ENCODE measurements around the gene CPED1. TPM values are rescaled to one million over a fixed set of nuclear protein-coding genes. Genes with fewer than 3 reads are reported as not detected.
"Not testable (repeated sequence)": the region's sequence is repeated elsewhere in the genome, so short reads cannot be mapped to it uniquely, and the experiment has no call there.

CPED1 gene
- total RNA-seq, 1 experiment from 2014 or later: 0.39 TPM

DNA sequence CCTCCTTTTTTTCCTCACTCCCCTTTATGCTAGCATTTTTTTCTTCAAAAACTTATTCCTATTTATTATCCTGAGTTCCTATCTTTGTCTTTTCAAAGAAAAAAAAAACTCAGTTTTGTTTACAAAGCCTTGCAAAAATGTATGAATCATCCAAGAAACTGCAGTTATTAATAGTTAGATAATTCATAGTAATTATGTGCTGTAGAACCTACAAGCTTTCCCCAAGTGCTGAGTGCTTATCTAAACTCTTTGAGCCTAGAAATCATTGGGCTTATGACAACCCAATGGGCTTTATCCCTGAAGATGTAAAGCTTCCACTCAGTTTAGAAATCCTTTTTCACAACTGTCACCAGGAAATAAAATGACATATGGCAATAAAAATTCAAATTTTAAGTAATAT lies 194.4 kb downstream of the CPED1 start:
- in situ Hi-C loops (cut with HindIII; ENCODE audit: low pct_unique_long_range_greater_than_20kb, low sequenced_read_pairs): no loop called here
- no peak for ATAC-seq
- POLR2A ChIA-PET: no interaction called here

DNA sequence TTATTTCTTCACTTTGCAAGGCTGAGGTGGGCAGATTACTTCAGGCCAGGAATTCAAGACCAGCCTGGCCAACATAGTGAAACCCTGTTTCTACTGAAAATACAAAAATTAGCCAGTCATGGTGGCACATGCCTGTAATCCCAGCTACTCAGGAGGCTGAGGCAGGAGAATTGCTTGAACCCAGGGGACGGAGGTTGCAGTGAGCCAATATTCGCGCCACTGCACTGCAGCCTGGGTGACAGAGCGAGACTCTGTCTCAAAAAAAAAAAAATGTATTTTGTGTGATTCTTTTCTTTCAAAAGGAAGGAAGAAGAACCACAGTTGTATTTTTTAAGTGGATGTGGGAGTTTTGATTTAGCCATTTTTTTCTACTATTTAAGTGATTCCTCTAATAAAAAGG lies 195.4 kb downstream of the CPED1 start:
- CTCF ChIA-PET; intact Hi-C loops (cut with micrococcal nuclease; ENCODE audit: unreplicated experiment); H3K27me3 ChIP-seq (ENCODE audit: control insufficient read depth, insufficient read depth, low read length); POLR2A ChIA-PET; H3K36me3 ChIP-seq (ENCODE audit: control insufficient read depth, insufficient read depth, low read length); H3K4me3 ChIP-seq (ENCODE audit: low read depth in 2 of 2, low read length in 2 of 2); BruUV-seq (replicated peaks); H3K4me1 ChIP-seq (ENCODE audit: control insufficient read depth, insufficient read depth, low read length); H3K27ac ChIP-seq (ENCODE audit: low read length); in situ Hi-C loops (cut with HindIII; ENCODE audit: low pct_unique_long_range_greater_than_20kb, low sequenced_read_pairs); DNase-seq (ENCODE audit: low read depth, low spot score); ATAC-seq; H3K9me3 ChIP-seq (ENCODE audit: control insufficient read depth, insufficient read depth, low read depth, low read length): not testable (repeated sequence)

More for the DNA sequence above, 194.4 kb downstream of the CPED1 start:
- Histone ChIP-seq H3K9me3 (ENCODE audit: control insufficient read depth, insufficient read depth, low read depth, low read length) (no peaks in the 10 kb centered on the region), H3K4me3 (ENCODE audit: low read depth in 2 of 2, low read length in 2 of 2) (no peak overlapping the region), H3K27me3 (ENCODE audit: control insufficient read depth, insufficient read depth, low read length) (no peaks in the 10 kb centered on the region; the same call in none of the 2 replicates), H3K27ac (ENCODE audit: low read length) (no peak overlapping the region), H3K4me1 (ENCODE audit: control insufficient read depth, insufficient read depth, low read length) (no peaks in the 10 kb centered on the region), H3K36me3 (ENCODE audit: control insufficient read depth, insufficient read depth, low read length) (no peaks in the 10 kb centered on the region)
- no peak for TF ChIP-seq POLR2AphosphoS5 (IDR thresholded peaks at IDR 0.05; ENCODE audit: low read depth, low read length)
- TF ChIP-seq TCF7L2 (IDR thresholded peaks at IDR 0.05; ENCODE audit: low read depth, low read length): no peak
- no peak for TF ChIP-seq SIN3A (IDR thresholded peaks at IDR 0.05; ENCODE audit: borderline replicate concordance, insufficient read depth, low read depth, low read length)
- TF ChIP-seq, protein P1, sequence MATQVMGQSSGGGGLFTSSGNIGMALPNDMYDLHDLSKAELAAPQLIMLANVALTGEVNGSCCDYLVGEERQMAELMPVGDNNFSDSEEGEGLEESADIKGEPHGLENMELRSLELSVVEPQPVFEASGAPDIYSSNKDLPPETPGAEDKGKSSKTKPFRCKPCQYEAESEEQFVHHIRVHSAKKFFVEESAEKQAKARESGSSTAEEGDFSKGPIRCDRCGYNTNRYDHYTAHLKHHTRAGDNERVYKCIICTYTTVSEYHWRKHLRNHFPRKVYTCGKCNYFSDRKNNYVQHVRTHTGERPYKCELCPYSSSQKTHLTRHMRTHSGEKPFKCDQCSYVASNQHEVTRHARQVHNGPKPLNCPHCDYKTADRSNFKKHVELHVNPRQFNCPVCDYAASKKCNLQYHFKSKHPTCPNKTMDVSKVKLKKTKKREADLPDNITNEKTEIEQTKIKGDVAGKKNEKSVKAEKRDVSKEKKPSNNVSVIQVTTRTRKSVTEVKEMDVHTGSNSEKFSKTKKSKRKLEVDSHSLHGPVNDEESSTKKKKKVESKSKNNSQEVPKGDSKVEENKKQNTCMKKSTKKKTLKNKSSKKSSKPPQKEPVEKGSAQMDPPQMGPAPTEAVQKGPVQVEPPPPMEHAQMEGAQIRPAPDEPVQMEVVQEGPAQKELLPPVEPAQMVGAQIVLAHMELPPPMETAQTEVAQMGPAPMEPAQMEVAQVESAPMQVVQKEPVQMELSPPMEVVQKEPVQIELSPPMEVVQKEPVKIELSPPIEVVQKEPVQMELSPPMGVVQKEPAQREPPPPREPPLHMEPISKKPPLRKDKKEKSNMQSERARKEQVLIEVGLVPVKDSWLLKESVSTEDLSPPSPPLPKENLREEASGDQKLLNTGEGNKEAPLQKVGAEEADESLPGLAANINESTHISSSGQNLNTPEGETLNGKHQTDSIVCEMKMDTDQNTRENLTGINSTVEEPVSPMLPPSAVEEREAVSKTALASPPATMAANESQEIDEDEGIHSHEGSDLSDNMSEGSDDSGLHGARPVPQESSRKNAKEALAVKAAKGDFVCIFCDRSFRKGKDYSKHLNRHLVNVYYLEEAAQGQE (IDR thresholded peaks at IDR 0.05; ENCODE audit: insufficient read depth in 1 of 2, low read depth in 2 of 2, low read length in 1 of 2): no peak
- TF ChIP-seq, protein P2, sequence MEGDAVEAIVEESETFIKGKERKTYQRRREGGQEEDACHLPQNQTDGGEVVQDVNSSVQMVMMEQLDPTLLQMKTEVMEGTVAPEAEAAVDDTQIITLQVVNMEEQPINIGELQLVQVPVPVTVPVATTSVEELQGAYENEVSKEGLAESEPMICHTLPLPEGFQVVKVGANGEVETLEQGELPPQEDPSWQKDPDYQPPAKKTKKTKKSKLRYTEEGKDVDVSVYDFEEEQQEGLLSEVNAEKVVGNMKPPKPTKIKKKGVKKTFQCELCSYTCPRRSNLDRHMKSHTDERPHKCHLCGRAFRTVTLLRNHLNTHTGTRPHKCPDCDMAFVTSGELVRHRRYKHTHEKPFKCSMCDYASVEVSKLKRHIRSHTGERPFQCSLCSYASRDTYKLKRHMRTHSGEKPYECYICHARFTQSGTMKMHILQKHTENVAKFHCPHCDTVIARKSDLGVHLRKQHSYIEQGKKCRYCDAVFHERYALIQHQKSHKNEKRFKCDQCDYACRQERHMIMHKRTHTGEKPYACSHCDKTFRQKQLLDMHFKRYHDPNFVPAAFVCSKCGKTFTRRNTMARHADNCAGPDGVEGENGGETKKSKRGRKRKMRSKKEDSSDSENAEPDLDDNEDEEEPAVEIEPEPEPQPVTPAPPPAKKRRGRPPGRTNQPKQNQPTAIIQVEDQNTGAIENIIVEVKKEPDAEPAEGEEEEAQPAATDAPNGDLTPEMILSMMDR (IDR thresholded peaks at IDR 0.05): no peak
- CTCF ChIA-PET: no interaction called here
- no peak for DNase-seq (ENCODE audit: low read depth, low spot score)
- no TSS peak for BruUV-seq (replicated peaks)
- intact Hi-C loops (cut with micrococcal nuclease; ENCODE audit: unreplicated experiment): no loop called here

DNA sequence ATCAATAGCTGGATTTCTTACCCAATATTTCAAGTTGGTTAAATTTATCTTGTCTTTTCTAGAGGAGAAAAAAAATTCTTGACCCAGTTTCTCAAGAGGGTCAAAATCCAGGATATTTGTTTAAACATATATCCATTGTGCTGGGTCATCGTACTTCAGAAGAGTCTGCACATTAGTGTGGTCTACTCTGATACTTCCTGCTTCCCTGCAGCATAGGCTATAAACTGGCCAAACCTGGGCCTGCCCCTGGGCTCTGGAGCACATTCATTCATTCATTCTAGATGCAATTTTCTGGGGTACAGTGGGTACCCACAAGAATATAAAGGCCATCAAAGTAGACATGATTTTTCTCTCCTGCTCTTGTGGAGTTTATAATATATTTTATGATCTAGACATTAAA lies 198.2 kb downstream of the CPED1 start:
- TF ChIP-seq TCF7L2 (IDR thresholded peaks at IDR 0.05; ENCODE audit: low read depth, low read length) (no peak), SIN3A (IDR thresholded peaks at IDR 0.05; ENCODE audit: borderline replicate concordance, insufficient read depth, low read depth, low read length) (no peak), POLR2AphosphoS5 (IDR thresholded peaks at IDR 0.05; ENCODE audit: low read depth, low read length) (no peak)
- TF ChIP-seq, protein P2 (IDR thresholded peaks at IDR 0.05): no peak
- TF ChIP-seq, protein P1 (IDR thresholded peaks at IDR 0.05; ENCODE audit: insufficient read depth in 1 of 2, low read depth in 2 of 2, low read length in 1 of 2): no peak
- no peak overlapping the region for H3K4me3 ChIP-seq (ENCODE audit: low read depth in 2 of 2, low read length in 2 of 2)
- in situ Hi-C loops (cut with HindIII; ENCODE audit: low pct_unique_long_range_greater_than_20kb, low sequenced_read_pairs) (no loop called here), intact Hi-C loops (cut with micrococcal nuclease; ENCODE audit: unreplicated experiment) (no loop called here)
- H3K4me1 ChIP-seq (ENCODE audit: control insufficient read depth, insufficient read depth, low read length): no peaks in the 10 kb centered on the region
- H3K36me3 ChIP-seq (ENCODE audit: control insufficient read depth, insufficient read depth, low read length): no peaks in the 10 kb centered on the region
- no peak overlapping the region for H3K27ac ChIP-seq (ENCODE audit: low read length)
- ChIA-PET CTCF (no interaction called here), POLR2A (no interaction called here)
- DNase-seq (ENCODE audit: low read depth, low spot score) (no peak), ATAC-seq (no peak)
- BruUV-seq (replicated peaks): no TSS peak
- H3K27me3 ChIP-seq (ENCODE audit: control insufficient read depth, insufficient read depth, low read length): no peaks in the 10 kb centered on the region; the same call in none of the 2 replicates
- no peaks in the 10 kb centered on the region for H3K9me3 ChIP-seq (ENCODE audit: control insufficient read depth, insufficient read depth, low read depth, low read length)
